ENCODE measurements around the gene HOXD1.

The HOXD1 gene

DNA sequence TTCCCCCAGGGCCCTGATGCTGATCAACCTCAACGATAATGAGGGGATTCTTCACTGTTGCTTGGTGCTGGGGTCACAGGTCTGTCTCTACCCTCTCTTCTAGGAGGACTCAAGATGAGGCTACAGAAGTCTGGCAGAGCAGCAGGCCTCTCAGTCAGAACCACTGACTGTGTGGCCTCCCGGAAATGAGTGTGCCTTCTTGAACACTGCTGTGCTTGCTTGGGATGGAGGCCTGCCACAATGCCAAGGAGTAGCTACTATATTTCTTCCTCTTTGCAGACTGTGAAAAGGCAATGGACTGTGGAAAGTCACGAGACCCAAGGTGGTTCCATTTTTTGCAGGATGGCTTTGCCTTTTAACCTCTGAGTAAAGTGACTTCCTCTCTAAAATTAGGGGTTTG, 5.8 kb upstream of the HOXD1 start:
- Histone ChIP-seq H3K79me2 (ENCODE audit: control insufficient read depth, low read length) (no peaks in the 10 kb centered on the region), H3K4me2 (ENCODE audit: low read length) (no peak overlapping the region), H3K4me1 (ENCODE audit: control insufficient read depth, low read length) (no peaks in the 10 kb centered on the region), H3K4me3 (ENCODE audit: low read length) (no peak overlapping the region), H3K9me3 (ENCODE audit: control insufficient read depth, insufficient read depth, low read length) (no peaks in the 10 kb centered on the region), H4K20me1 (ENCODE audit: control insufficient read depth, insufficient read depth, low read depth, low read length) (no peaks in the 10 kb centered on the region), H3K27me3 (ENCODE audit: control insufficient read depth, low read length) (peaks cover 24% of the 10 kb centered on the region), H3K27ac (ENCODE audit: low read depth, low read length) (no peak overlapping the region), H3F3A (ENCODE audit: control insufficient read depth, insufficient read depth) (no peaks in the 10 kb centered on the region), H3K36me3 (ENCODE audit: control insufficient read depth, low read length) (no peaks in the 10 kb centered on the region), H3K9me2 (replicated peaks; ENCODE audit: control insufficient read depth, low read length) (no peaks in the 10 kb centered on the region)
- no peak for TF ChIP-seq EZH2phosphoT487 (IDR thresholded peaks at IDR 0.05; ENCODE audit: borderline replicate concordance, low read length)
- TF ChIP-seq, protein P1, sequence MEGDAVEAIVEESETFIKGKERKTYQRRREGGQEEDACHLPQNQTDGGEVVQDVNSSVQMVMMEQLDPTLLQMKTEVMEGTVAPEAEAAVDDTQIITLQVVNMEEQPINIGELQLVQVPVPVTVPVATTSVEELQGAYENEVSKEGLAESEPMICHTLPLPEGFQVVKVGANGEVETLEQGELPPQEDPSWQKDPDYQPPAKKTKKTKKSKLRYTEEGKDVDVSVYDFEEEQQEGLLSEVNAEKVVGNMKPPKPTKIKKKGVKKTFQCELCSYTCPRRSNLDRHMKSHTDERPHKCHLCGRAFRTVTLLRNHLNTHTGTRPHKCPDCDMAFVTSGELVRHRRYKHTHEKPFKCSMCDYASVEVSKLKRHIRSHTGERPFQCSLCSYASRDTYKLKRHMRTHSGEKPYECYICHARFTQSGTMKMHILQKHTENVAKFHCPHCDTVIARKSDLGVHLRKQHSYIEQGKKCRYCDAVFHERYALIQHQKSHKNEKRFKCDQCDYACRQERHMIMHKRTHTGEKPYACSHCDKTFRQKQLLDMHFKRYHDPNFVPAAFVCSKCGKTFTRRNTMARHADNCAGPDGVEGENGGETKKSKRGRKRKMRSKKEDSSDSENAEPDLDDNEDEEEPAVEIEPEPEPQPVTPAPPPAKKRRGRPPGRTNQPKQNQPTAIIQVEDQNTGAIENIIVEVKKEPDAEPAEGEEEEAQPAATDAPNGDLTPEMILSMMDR (IDR thresholded peaks at IDR 0.05; ENCODE audit: low read depth, low read length, poor library complexity, severe bottlenecking), result no peak

DNA sequence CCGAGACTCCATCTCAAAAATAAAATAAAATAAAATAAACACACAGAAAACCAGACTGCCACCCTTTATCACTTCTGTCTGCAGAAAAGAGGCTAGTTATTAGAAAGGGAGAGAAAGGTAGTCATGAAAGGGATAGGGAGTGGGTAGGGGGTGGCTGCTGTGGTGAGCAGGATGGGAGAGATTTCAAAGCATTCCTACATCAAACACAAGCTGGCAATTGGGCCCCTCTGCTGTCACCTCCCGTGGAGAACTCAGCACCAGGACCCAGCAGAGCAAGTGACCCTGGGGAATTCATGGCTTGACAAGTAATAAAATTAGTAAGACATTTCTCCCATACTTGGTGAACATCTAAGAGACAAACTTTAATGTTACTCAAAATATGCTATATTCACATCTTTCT, 3.7 kb upstream of the HOXD1 start:
- Histone ChIP-seq H3K4me1 (ENCODE audit: control insufficient read depth, low read length) (no peaks in the 10 kb centered on the region), H3K9me2 (replicated peaks; ENCODE audit: control insufficient read depth, low read length) (no peaks in the 10 kb centered on the region), H3K4me2 (ENCODE audit: low read length) (no peak overlapping the region), H4K20me1 (ENCODE audit: control insufficient read depth, insufficient read depth, low read depth, low read length) (no peaks in the 10 kb centered on the region), H3K27me3 (ENCODE audit: control insufficient read depth, low read length) (peaks cover 7% of the 10 kb centered on the region), H3K36me3 (ENCODE audit: control insufficient read depth, low read length) (no peaks in the 10 kb centered on the region), H3K27ac (ENCODE audit: low read depth, low read length) (no peak overlapping the region), H3K4me3 (ENCODE audit: low read length) (no peak overlapping the region), H3K9me3 (ENCODE audit: control insufficient read depth, insufficient read depth, low read length) (no peaks in the 10 kb centered on the region; the same call in 1 of the 2 replicates), H3F3A (ENCODE audit: control insufficient read depth, insufficient read depth) (no peaks in the 10 kb centered on the region), H3K79me2 (ENCODE audit: control insufficient read depth, low read length) (no peaks in the 10 kb centered on the region)
- TF ChIP-seq EZH2phosphoT487 (IDR thresholded peaks at IDR 0.05; ENCODE audit: borderline replicate concordance, low read length), result no peak
- TF ChIP-seq, protein P1 (IDR thresholded peaks at IDR 0.05; ENCODE audit: low read depth, low read length, poor library complexity, severe bottlenecking), result no peak

DNA sequence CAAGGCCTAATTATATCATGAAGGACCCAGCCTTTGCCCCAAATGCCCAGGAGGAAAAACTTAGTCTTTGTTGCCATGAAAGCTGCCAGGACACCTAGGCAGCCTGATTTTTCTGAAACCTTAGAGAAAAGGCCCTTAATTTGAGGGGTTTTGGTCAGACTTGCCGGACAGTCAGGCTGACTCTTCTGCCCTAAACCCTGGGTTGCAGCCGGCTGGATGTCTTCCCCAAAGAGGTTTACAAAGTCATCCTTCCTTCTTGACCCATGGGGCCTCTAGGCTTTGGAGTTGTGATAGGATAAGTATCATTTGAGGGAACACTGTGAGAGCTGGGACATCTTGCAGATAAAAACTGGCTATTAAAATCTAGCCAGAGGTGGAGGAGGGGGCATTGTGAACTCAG, 2.4 kb upstream of the HOXD1 start:
- Histone ChIP-seq H3F3A (ENCODE audit: control insufficient read depth, insufficient read depth) (no peaks in the 10 kb centered on the region), H3K27me3 (ENCODE audit: control insufficient read depth, low read length) (no peaks in the 10 kb centered on the region), H3K4me2 (ENCODE audit: low read length) (no peak overlapping the region), H3K36me3 (ENCODE audit: control insufficient read depth, low read length) (no peaks in the 10 kb centered on the region), H3K4me1 (ENCODE audit: control insufficient read depth, low read length) (no peaks in the 10 kb centered on the region), H3K79me2 (ENCODE audit: control insufficient read depth, low read length) (no peaks in the 10 kb centered on the region), H3K4me3 (ENCODE audit: low read length) (no peak overlapping the region), H3K27ac (ENCODE audit: low read depth, low read length) (no peak overlapping the region), H4K20me1 (ENCODE audit: control insufficient read depth, insufficient read depth, low read depth, low read length) (no peaks in the 10 kb centered on the region), H3K9me2 (replicated peaks; ENCODE audit: control insufficient read depth, low read length) (no peaks in the 10 kb centered on the region), H3K9me3 (ENCODE audit: control insufficient read depth, insufficient read depth, low read length) (no peaks in the 10 kb centered on the region; the same call in 1 of the 2 replicates)
- no peak for TF ChIP-seq EZH2phosphoT487 (IDR thresholded peaks at IDR 0.05; ENCODE audit: borderline replicate concordance, low read length)
- TF ChIP-seq, protein P1 (IDR thresholded peaks at IDR 0.05; ENCODE audit: low read depth, low read length, poor library complexity, severe bottlenecking), result no peak
